Measurements from ENCODE around the gene PGAP6.
"Not testable (repeated sequence)": the region's sequence is repeated elsewhere in the genome, so short reads cannot be mapped to it uniquely, and the experiment has no call there.

The PGAP6 gene

DNA sequence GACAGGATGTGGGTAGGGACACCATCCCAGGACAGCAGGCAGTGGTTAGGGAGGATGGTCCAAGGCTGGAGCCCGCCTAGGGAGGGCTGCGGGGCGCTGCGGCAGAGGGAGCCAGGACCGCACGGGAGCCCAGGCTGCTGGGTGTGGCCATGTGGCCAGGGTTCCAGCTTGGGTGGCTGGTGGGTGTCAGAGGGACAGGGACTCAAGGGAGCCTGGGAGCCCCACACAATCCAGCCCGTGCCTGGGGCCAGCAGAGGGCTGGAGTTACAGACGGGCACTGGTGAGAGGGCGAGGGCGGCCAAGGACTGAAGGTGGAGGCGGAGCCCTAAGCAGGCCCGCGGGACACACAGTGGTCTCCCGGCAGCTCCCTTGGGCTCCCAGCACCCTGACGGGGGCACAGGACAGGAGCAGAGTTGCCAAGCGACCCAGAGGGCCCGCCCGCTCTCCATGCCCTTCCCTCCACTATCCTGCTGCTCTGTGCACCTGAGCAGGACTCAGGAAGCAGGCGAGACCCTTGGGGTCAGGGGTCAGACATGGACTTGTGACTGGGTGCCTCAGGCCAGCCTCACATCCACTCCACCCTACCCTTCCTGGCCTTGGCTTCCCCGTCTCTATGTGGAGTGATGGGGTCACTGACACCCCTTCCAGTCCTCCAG lies 18.5 kb downstream of the PGAP6 start:
- no peak for TF ChIP-seq CTCF (IDR thresholded peaks at IDR 0.05)
- Histone ChIP-seq H3K9me3 (no peaks in the 10 kb centered on the region), H3K4me3 (ENCODE audit: low read depth in 1 of 2, low read length in 1 of 2) (no peak overlapping the region), H3K27me3 (peaks cover 26% of the 10 kb centered on the region), H3K27ac (no peak overlapping the region), H3K4me1 (ENCODE audit: control insufficient read depth in 1 of 2, insufficient read depth in 1 of 2, low read depth in 1 of 2, low read length in 1 of 2) (peaks cover 0 to 6% of the 10 kb centered on the region in 2 experiments), H3K36me3 (peaks cover 23% of the 10 kb centered on the region)

GRCh38 chr16:362702-362999 lies 19.1 kb downstream of the PGAP6 start:
- Histone ChIP-seq H3K36me3 (peaks cover 17% of the 10 kb centered on the region), H3K27me3 (peaks cover 26% of the 10 kb centered on the region)
- not testable (repeated sequence) for H3K4me3 ChIP-seq (ENCODE audit: low read depth in 1 of 2, low read length in 1 of 2); H3K27ac ChIP-seq; H3K9me3 ChIP-seq; H3K4me1 ChIP-seq (ENCODE audit: control insufficient read depth in 1 of 2, insufficient read depth in 1 of 2, low read depth in 1 of 2, low read length in 1 of 2)

DNA sequence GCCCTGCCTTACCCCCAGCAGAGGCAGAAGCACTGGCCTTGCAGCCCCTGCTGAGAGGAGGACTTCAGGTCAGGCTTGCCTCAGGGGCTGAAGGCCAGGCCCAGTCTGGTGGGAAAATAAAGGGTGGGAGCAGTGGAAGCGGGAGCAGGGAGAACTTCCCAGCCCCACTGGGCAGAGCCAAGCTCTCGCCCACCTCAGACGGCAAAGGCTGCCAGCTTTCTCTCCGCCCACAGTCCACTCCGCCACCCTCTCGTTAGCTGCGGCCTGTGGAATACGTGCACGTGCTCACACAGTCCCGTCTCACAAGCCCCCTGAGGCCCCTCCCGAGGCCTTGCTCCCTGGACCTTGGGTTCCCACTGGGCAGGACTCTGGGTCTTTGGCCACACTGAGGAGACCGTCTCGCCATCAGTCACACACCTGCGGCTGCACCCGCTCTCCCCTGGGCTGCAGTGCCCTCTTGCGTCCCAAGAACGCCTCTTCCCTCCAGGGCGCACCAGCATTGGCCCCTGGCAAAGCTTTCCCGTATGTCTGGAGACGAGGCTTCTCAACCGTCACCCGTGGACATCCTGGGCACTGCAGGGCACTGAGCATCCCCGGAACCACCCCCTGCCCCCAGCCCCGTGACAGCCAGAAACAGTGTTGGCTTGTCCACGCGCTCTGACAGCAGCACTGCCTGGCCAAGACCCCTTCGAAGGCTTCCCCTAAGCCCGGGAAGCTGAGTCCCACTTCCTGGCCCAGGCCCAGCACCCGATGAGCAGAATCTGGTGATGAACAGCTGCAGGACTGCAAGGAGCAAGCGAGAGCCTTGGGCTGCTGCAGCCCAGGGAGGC lies 19.7 kb downstream of the PGAP6 start:
- Histone ChIP-seq H3K4me1 (ENCODE audit: control insufficient read depth in 1 of 2, insufficient read depth in 1 of 2, low read depth in 1 of 2, low read length in 1 of 2) (peaks cover 0 to 6% of the 10 kb centered on the region in 2 experiments), H3K9me3 (no peaks in the 10 kb centered on the region), H3K27ac (no peak overlapping the region), H3K27me3 (peaks cover 26% of the 10 kb centered on the region), H3K4me3 (ENCODE audit: low read depth in 1 of 2, low read length in 1 of 2) (no peak overlapping the region), H3K36me3 (peaks cover 12% of the 10 kb centered on the region)
- peak; percentile 74 for TF ChIP-seq CTCF (IDR thresholded peaks at IDR 0.05)

DNA sequence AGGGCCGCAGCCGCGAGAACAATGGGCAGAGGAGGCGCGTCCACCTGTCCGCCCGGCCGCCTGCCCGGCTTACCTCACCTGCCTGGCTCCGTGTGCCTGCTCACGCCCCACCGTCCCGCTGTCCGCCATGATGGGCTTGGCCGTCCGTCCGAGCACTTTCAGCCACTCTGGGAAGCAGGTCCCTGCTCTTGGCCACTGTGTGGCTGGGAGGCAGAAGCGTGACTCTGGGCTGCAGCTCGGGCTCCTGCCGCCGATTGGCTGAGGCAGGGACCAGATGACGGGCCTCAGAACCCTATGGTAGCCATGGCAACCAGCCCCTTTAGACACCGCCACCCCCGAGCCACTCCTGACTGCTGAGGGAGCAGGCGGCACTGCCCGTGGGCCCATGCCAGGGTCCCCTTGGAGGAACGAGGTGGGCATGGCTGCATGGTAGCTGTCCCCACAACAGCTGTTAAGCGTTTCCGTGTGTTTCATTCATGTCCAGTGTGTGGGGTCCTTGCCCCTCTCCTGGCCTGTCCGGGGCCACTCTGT lies 20.4 kb downstream of the PGAP6 start:
- Histone ChIP-seq H3K4me1 (ENCODE audit: control insufficient read depth in 1 of 2, insufficient read depth in 1 of 2, low read depth in 1 of 2, low read length in 1 of 2) (peaks cover 0 to 6% of the 10 kb centered on the region in 2 experiments), H3K27me3 (peaks cover 26% of the 10 kb centered on the region), H3K9me3 (no peaks in the 10 kb centered on the region), H3K36me3 (peaks cover 5% of the 10 kb centered on the region), H3K4me3 (ENCODE audit: low read depth in 1 of 2, low read length in 1 of 2) (no peak overlapping the region), H3K27ac (no peak overlapping the region)
- TF ChIP-seq CTCF (IDR thresholded peaks at IDR 0.05): no peak

DNA sequence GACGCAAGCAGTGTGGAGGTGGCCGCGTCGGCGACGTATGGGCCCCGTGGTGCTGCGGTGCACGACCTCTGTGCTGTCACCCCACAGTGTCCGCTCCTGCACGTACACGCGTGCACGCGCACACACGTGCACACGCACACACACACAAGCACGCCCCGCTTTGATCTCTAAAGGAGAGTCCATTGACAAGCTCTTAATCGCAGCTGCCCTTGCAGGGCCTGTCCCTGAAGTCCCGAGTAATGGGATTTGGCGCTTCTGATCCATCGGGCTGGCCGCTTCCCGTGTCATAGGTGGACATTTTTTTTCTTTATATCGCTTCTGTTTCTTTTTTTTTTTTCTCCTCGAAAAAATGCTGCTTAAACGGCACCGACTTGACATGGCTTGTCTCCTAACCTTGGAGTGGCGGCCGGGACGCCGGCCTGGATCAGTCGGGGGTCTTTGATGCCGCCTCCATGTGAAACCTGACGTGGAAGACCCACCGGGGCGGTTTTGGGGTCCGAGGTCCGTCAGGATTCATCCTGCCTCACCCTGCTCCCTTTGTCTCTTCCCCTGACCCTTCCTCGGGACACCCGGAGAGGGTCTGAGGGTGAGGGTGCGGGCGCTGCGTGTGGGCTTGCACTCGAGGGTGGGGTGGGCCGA lies 21.0 kb downstream of the PGAP6 start:
- TF ChIP-seq CTCF (IDR thresholded peaks at IDR 0.05): no peak
- H3K27me3 ChIP-seq: peaks cover 26% of the 10 kb centered on the region
- no peaks in the 10 kb centered on the region for H3K9me3 ChIP-seq
- no peak overlapping the region for H3K4me3 ChIP-seq (ENCODE audit: low read depth in 1 of 2, low read length in 1 of 2)
- H3K4me1 ChIP-seq (ENCODE audit: control insufficient read depth in 1 of 2, insufficient read depth in 1 of 2, low read depth in 1 of 2, low read length in 1 of 2): peaks cover 0 to 6% of the 10 kb centered on the region in 2 experiments
- H3K27ac ChIP-seq: no peak overlapping the region
- H3K36me3 ChIP-seq: no peaks in the 10 kb centered on the region

Measured in neutrophil (primary cell).